ENCODE data around the gene PTPRM. TPM values are rescaled to one million over a fixed set of nuclear protein-coding genes. Genes with fewer than 3 reads are reported as not detected.

Gene PTPRM
- total and polyA plus RNA-seq, 2 experiments from 2014 or later, result 30.9 to 62.8 TPM

DNA sequence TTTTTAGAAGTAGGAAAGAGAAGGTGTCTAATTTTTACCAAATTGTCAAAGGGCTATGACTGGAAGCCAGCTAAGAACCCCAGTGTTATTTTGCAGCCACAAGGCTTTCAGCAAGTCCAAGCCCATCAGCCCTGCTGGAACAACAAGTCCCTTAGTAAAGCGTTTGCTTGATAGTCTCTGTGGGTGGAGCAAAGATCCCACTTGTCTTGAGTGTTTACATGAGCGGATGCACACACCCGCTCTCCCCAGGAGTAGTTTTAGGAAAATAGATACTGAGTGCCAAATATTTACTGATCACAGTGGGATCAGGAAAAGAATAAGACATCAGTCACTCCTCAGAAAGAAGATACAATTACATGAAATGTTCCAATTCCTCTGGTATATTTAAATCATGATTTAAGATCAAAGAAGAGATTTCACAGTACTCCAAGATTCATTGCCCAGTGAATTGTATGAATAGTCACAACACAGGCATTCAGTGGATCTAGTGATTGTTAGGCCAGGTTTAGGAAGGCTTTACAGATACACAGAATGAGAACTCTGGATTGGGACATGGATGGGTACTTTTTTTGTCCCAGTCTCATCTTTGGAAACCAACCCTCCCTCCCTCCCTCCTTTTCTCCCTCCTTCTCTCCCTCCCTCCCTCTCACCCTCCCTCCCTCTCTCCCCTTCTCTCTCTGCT lies 514.9 kb downstream of the PTPRM start:
- Histone ChIP-seq H3K9me3 (ENCODE audit: low read depth) (no peaks in the 10 kb centered on the region), H3K9ac (no peak overlapping the region), H3K79me2 (ENCODE audit: insufficient read depth) (no peaks in the 10 kb centered on the region), H3K9me2 (ENCODE audit: insufficient read depth) (no peaks in the 10 kb centered on the region), H3K27me3 (replicated peaks; ENCODE audit: insufficient read depth) (no peaks in the 10 kb centered on the region), H3F3A (ENCODE audit: insufficient read depth) (no peaks in the 10 kb centered on the region; the same call in 1 of the 2 replicates), H3K4me2 (ENCODE audit: unreplicated experiment) (no peak overlapping the region), H3K4me1 (ENCODE audit: insufficient read depth) (peaks cover 12% of the 10 kb centered on the region), H4K20me1 (ENCODE audit: insufficient read depth) (no peaks in the 10 kb centered on the region), H3K4me3 (no peak overlapping the region), H3K27ac (no peak overlapping the region), H3K36me3 (ENCODE audit: low read depth) (no peaks in the 10 kb centered on the region; the same call in 1 of the 2 replicates), H2AFZ (no peak overlapping the region)
- WGBS, 2 experiments (ENCODE audit: low coverage in 1 of 2, low lambda C conversion rate in 2 of 2, missing lambda C conversion rate in 2 of 2), result 89 to 91% methylated on average over 3 of the region's 3 CpGs
- in situ Hi-C loops (cut with MboI), result no loop called here
- TF ChIP-seq EZH2 (IDR thresholded peaks at IDR 0.05; ENCODE audit: insufficient read depth, poor library complexity, severe bottlenecking), result no peak
- no peak for TF ChIP-seq EZH2phosphoT487 (IDR thresholded peaks at IDR 0.05; ENCODE audit: insufficient read depth, low read depth)
- DNase-seq, result no peak

GRCh38 chr18:8084160-8084559 lies 517.0 kb downstream of the PTPRM start:
- in situ Hi-C loops (cut with MboI), result no loop called here
- no peak overlapping the region for H3K9ac ChIP-seq
- no peaks in the 10 kb centered on the region; the same call in 1 of the 2 replicates for H3K36me3 ChIP-seq (ENCODE audit: low read depth)
- no peaks in the 10 kb centered on the region; the same call in 1 of the 2 replicates for H3F3A ChIP-seq (ENCODE audit: insufficient read depth)
- peaks cover 12% of the 10 kb centered on the region for H3K4me1 ChIP-seq (ENCODE audit: insufficient read depth)
- WGBS, 2 experiments (ENCODE audit: low coverage in 1 of 2, low lambda C conversion rate in 2 of 2, missing lambda C conversion rate in 2 of 2), result 83 to 90% methylated on average over 7 of the region's 7 CpGs
- H3K4me2 ChIP-seq (ENCODE audit: unreplicated experiment), result no peak overlapping the region
- TF ChIP-seq EZH2 (IDR thresholded peaks at IDR 0.05; ENCODE audit: insufficient read depth, poor library complexity, severe bottlenecking) (no peak), EZH2phosphoT487 (IDR thresholded peaks at IDR 0.05; ENCODE audit: insufficient read depth, low read depth) (no peak)
- H3K4me3 ChIP-seq, result no peak overlapping the region
- no peaks in the 10 kb centered on the region for H3K9me2 ChIP-seq (ENCODE audit: insufficient read depth)
- no peak overlapping the region for H2AFZ ChIP-seq
- H3K27me3 ChIP-seq (replicated peaks; ENCODE audit: insufficient read depth), result no peaks in the 10 kb centered on the region
- H4K20me1 ChIP-seq (ENCODE audit: insufficient read depth), result no peaks in the 10 kb centered on the region
- peak; percentile 57 for DNase-seq
- no peaks in the 10 kb centered on the region for H3K9me3 ChIP-seq (ENCODE audit: low read depth)
- no peaks in the 10 kb centered on the region for H3K79me2 ChIP-seq (ENCODE audit: insufficient read depth)
- H3K27ac ChIP-seq, result no peak overlapping the region

- H3K9ac ChIP-seq, result no peak overlapping the region
- H3K27ac ChIP-seq, result no peak overlapping the region
- no peaks in the 10 kb centered on the region for H3K9me2 ChIP-seq (ENCODE audit: insufficient read depth)
- H3K36me3 ChIP-seq (ENCODE audit: low read depth), result no peaks in the 10 kb centered on the region; the same call in 1 of the 2 replicates
- H2AFZ ChIP-seq, result no peak overlapping the region
- H4K20me1 ChIP-seq (ENCODE audit: insufficient read depth), result no peaks in the 10 kb centered on the region
- 89 to 94% methylated on average over 3 of the region's 3 CpGs for WGBS, 2 experiments (ENCODE audit: low coverage in 1 of 2, low lambda C conversion rate in 2 of 2, missing lambda C conversion rate in 2 of 2)
- no peaks in the 10 kb centered on the region for H3K79me2 ChIP-seq (ENCODE audit: insufficient read depth)
- H3K4me1 ChIP-seq (ENCODE audit: insufficient read depth), result peaks cover 12% of the 10 kb centered on the region
- no peak for TF ChIP-seq EZH2phosphoT487 (IDR thresholded peaks at IDR 0.05; ENCODE audit: insufficient read depth, low read depth)
- no peak for TF ChIP-seq EZH2 (IDR thresholded peaks at IDR 0.05; ENCODE audit: insufficient read depth, poor library complexity, severe bottlenecking)
- DNase-seq, result no peak
- H3F3A ChIP-seq (ENCODE audit: insufficient read depth), result no peaks in the 10 kb centered on the region; the same call in 1 of the 2 replicates
- H3K4me3 ChIP-seq, result no peak overlapping the region
- no peaks in the 10 kb centered on the region for H3K9me3 ChIP-seq (ENCODE audit: low read depth)
- H3K27me3 ChIP-seq (replicated peaks; ENCODE audit: insufficient read depth), result no peaks in the 10 kb centered on the region
- H3K4me2 ChIP-seq (ENCODE audit: unreplicated experiment), result no peak overlapping the region
- in situ Hi-C loops (cut with MboI), result no loop called here
These were observed 521.5 kb downstream of the PTPRM start for GRCh38 chr18:8088626-8089025.

DNA sequence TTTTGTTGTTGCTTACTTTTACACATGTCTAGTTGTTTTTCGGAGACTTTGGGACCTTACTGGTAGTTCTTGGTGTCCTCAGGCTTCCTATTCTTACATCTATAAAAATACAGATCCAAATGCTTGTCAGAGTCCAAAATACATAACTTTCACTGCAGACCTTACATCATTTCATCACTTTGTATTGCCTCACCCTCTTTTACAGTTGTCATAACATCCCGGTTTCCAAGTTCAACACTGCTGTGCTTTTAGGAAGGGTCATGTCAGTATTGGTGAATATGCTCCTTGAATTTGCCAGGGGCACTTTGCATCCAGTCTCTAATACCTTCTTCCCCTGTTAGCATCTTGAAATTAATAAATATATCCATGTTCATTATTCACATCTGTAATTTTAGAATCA lies 523.9 kb downstream of the PTPRM start:
- no peaks in the 10 kb centered on the region for H3F3A ChIP-seq (ENCODE audit: insufficient read depth)

More for the DNA sequence above, 523.9 kb downstream of the PTPRM start:
- Histone ChIP-seq H3K9me2 (ENCODE audit: insufficient read depth) (no peaks in the 10 kb centered on the region), H3K27ac (no peak overlapping the region), H3K4me1 (ENCODE audit: insufficient read depth) (no peaks in the 10 kb centered on the region), H4K20me1 (ENCODE audit: insufficient read depth) (no peaks in the 10 kb centered on the region), H3K9ac (no peak overlapping the region), H3K9me3 (ENCODE audit: low read depth) (no peaks in the 10 kb centered on the region), H3K36me3 (ENCODE audit: low read depth) (no peaks in the 10 kb centered on the region; the same call in 1 of the 2 replicates), H2AFZ (no peak overlapping the region), H3K79me2 (ENCODE audit: insufficient read depth) (no peaks in the 10 kb centered on the region), H3K27me3 (replicated peaks; ENCODE audit: insufficient read depth) (no peaks in the 10 kb centered on the region), H3K4me3 (no peak overlapping the region), H3K4me2 (ENCODE audit: unreplicated experiment) (no peak overlapping the region)
- peak; percentile 16 for DNase-seq
- WGBS, 2 experiments (ENCODE audit: low coverage in 1 of 2, low lambda C conversion rate in 2 of 2, missing lambda C conversion rate in 2 of 2), result 21 to 22% methylated on average over 2 of the region's 2 CpGs
- in situ Hi-C loops (cut with MboI), result no loop called here
- no peak for TF ChIP-seq EZH2 (IDR thresholded peaks at IDR 0.05; ENCODE audit: insufficient read depth, poor library complexity, severe bottlenecking)
- TF ChIP-seq EZH2phosphoT487 (IDR thresholded peaks at IDR 0.05; ENCODE audit: insufficient read depth, low read depth), result no peak
